Measurements from ENCODE around the gene ARHGAP15.

DNA sequence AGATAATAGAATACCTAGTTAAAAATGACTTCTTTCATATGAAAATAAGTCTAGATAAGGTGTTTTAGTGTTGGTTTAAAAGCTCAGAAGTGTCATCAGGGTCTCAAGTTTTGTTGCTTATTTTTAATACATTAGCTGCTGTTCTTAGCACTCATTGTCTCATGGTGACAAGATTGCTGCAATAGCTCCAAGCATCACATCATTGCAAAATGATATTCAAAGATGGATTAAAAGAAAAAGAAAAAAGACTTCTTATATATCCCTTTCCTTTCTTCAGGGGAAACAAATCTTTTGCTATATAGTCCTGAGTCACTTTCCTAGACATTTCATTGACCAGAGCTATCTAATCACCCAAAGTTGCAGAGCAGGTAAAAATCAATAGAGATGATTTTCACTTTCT is 386.1 kb downstream of the ARHGAP15 start:
- TF ChIP-seq, protein P1, sequence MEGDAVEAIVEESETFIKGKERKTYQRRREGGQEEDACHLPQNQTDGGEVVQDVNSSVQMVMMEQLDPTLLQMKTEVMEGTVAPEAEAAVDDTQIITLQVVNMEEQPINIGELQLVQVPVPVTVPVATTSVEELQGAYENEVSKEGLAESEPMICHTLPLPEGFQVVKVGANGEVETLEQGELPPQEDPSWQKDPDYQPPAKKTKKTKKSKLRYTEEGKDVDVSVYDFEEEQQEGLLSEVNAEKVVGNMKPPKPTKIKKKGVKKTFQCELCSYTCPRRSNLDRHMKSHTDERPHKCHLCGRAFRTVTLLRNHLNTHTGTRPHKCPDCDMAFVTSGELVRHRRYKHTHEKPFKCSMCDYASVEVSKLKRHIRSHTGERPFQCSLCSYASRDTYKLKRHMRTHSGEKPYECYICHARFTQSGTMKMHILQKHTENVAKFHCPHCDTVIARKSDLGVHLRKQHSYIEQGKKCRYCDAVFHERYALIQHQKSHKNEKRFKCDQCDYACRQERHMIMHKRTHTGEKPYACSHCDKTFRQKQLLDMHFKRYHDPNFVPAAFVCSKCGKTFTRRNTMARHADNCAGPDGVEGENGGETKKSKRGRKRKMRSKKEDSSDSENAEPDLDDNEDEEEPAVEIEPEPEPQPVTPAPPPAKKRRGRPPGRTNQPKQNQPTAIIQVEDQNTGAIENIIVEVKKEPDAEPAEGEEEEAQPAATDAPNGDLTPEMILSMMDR (IDR thresholded peaks at IDR 0.05), result no peak
- TF ChIP-seq POLR2A (IDR thresholded peaks at IDR 0.05), result no peak
